ENCODE data around the gene SLC45A1. TPM values are rescaled to one million over a fixed set of nuclear protein-coding genes. Genes with fewer than 3 reads are reported as not detected.

The SLC45A1 gene
- total and polyA plus RNA-seq, 2 of the 4 experiments (the other 2 are of a cell fraction), result 0.72 to 3.9 TPM

- ChIA-PET CTCF (interaction anchor here (1.0 kb wide), 1 partner anchor 9 kb away, joined by 3 read pairs; no protein-coding TSS in a partner anchor), POLR2A (ENCODE audit: unreplicated experiment) (interaction anchor here (0.6 kb wide), 1 partner anchor 9 kb away, joined by 3 read pairs; no protein-coding TSS in a partner anchor)
- ATAC-seq (ENCODE audit: low read depth) (no peak), DNase-seq (no peak)
- no peaks in the 10 kb centered on the region for H3K9me3 ChIP-seq (ENCODE audit: control insufficient read depth, insufficient read depth, low read length)
- no peak overlapping the region for H2AFZ ChIP-seq (replicated peaks; ENCODE audit: low read length, poor library complexity)
- H3K4me1 ChIP-seq (ENCODE audit: control insufficient read depth, insufficient read depth, low read length), result peaks cover 2% of the 10 kb centered on the region; the same call in 1 of the 2 replicates
- H4K91ac ChIP-seq (ENCODE audit: insufficient read depth, low read depth, low read length), result no peak overlapping the region
- H3K56ac ChIP-seq (ENCODE audit: extremely low read depth, insufficient read depth, low read length), result no peak overlapping the region
- no peaks in the 10 kb centered on the region; the same call in 1 of the 2 replicates for H3K9me1 ChIP-seq (ENCODE audit: insufficient read depth, low read length)
- H4K8ac ChIP-seq (ENCODE audit: low read depth in 2 of 2, low read length in 2 of 2), result no peak overlapping the region
- H3K27me3 ChIP-seq (ENCODE audit: control insufficient read depth, insufficient read depth, low read length), result no peaks in the 10 kb centered on the region
- no TSS peak for BruUV-seq (replicated peaks)
- no peak overlapping the region for H3K14ac ChIP-seq (replicated peaks; ENCODE audit: low read depth, low read length)
- no peak overlapping the region for H3K4me2 ChIP-seq (ENCODE audit: low read depth, low read length)
- H3K36me3 ChIP-seq (ENCODE audit: control insufficient read depth, insufficient read depth, low read length), result no peaks in the 10 kb centered on the region
- no peak overlapping the region for H3K23ac ChIP-seq (ENCODE audit: low read depth, low read length)
- no peaks in the 10 kb centered on the region for H4K20me1 ChIP-seq (ENCODE audit: insufficient read depth, low read length)
- H3K4me3 ChIP-seq (ENCODE audit: insufficient read depth, low read depth, low read length), result no peak overlapping the region
- in situ Hi-C loops (cut with MboI; ENCODE audit: low sequenced_read_pairs) (no loop called here), dilution Hi-C loops (cut with HindIII; ENCODE audit: low sequenced_read_pairs, unreplicated experiment) (no loop called here), intact Hi-C loops (cut with micrococcal nuclease) (no loop called here)
- H3K4ac ChIP-seq (ENCODE audit: low read depth, low read length), result no peak overlapping the region
- no peak overlapping the region for H2BK15ac ChIP-seq (ENCODE audit: low read depth, low read length)
- no peak overlapping the region for H4K5ac ChIP-seq (ENCODE audit: low read depth, low read length)
- no peaks in the 10 kb centered on the region for H3K79me1 ChIP-seq (ENCODE audit: low read depth in 1 of 2, low read length in 2 of 2)
- no peak overlapping the region for H2BK120ac ChIP-seq (ENCODE audit: low read depth, low read length)
- no CpG with 5 or more reads among the region's 4 CpGs for WGBS, 2 experiments (ENCODE audit: extremely low coverage in 2 of 2, insufficient read length in 1 of 2)
- no peak overlapping the region for H2BK20ac ChIP-seq (ENCODE audit: low read depth, low read length)
- no peak overlapping the region for H2BK5ac ChIP-seq (ENCODE audit: low read depth, low read length, poor library complexity, severe bottlenecking)
- no peak overlapping the region for H3K27ac ChIP-seq (ENCODE audit: insufficient read depth, low read length)
- H3K9ac ChIP-seq (ENCODE audit: low read depth, low read length), result no peak overlapping the region
- H2AK9ac ChIP-seq (replicated peaks; ENCODE audit: low read depth, low read length, poor library complexity), result no peak overlapping the region
- H3K18ac ChIP-seq (ENCODE audit: low read depth, low read length), result no peak overlapping the region
- no peak overlapping the region; the same call in 1 of the 2 replicates for H2AK5ac ChIP-seq (ENCODE audit: low read depth, low read length)
- TF ChIP-seq RAD21 (IDR thresholded peaks at IDR 0.05; ENCODE audit: low read length), result no peak
- no peak for TF ChIP-seq USF2 (IDR thresholded peaks at IDR 0.05; ENCODE audit: low read depth, low read length)
- TF ChIP-seq MAZ (IDR thresholded peaks at IDR 0.05; ENCODE audit: borderline replicate concordance, low read depth, low read length), result no peak
- TF ChIP-seq NFE2L2 (IDR thresholded peaks at IDR 0.05; ENCODE audit: low read depth, low read length), result no peak
- TF ChIP-seq, protein P1, sequence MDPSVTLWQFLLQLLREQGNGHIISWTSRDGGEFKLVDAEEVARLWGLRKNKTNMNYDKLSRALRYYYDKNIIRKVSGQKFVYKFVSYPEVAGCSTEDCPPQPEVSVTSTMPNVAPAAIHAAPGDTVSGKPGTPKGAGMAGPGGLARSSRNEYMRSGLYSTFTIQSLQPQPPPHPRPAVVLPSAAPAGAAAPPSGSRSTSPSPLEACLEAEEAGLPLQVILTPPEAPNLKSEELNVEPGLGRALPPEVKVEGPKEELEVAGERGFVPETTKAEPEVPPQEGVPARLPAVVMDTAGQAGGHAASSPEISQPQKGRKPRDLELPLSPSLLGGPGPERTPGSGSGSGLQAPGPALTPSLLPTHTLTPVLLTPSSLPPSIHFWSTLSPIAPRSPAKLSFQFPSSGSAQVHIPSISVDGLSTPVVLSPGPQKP (IDR thresholded peaks at IDR 0.05; ENCODE audit: borderline replicate concordance, low read depth, low read length), result no peak
- no peak for TF ChIP-seq CEBPB (IDR thresholded peaks at IDR 0.05; ENCODE audit: low read depth, low read length)
- no peak for TF ChIP-seq MAFK (IDR thresholded peaks at IDR 0.05; ENCODE audit: low read depth, low read length)
- no peak for TF ChIP-seq MXI1 (IDR thresholded peaks at IDR 0.05; ENCODE audit: borderline replicate concordance, low read depth, low read length)
- no peak for TF ChIP-seq RFX5 (IDR thresholded peaks at IDR 0.05; ENCODE audit: low read depth, low read length)
- no peak for TF ChIP-seq BHLHE40 (IDR thresholded peaks at IDR 0.05; ENCODE audit: low read depth, low read length)
- TF ChIP-seq, protein P2, sequence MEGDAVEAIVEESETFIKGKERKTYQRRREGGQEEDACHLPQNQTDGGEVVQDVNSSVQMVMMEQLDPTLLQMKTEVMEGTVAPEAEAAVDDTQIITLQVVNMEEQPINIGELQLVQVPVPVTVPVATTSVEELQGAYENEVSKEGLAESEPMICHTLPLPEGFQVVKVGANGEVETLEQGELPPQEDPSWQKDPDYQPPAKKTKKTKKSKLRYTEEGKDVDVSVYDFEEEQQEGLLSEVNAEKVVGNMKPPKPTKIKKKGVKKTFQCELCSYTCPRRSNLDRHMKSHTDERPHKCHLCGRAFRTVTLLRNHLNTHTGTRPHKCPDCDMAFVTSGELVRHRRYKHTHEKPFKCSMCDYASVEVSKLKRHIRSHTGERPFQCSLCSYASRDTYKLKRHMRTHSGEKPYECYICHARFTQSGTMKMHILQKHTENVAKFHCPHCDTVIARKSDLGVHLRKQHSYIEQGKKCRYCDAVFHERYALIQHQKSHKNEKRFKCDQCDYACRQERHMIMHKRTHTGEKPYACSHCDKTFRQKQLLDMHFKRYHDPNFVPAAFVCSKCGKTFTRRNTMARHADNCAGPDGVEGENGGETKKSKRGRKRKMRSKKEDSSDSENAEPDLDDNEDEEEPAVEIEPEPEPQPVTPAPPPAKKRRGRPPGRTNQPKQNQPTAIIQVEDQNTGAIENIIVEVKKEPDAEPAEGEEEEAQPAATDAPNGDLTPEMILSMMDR (conservative IDR thresholded peaks at IDR 0.05; ENCODE audit: low read depth, low read length), result no peak
- no peak for TF ChIP-seq POLR2A (IDR thresholded peaks at IDR 0.05; ENCODE audit: low read depth, low read length)
- no peak for TF ChIP-seq RCOR1 (IDR thresholded peaks at IDR 0.05; ENCODE audit: insufficient replicate concordance, low read length)
- no peak for TF ChIP-seq SMC3 (IDR thresholded peaks at IDR 0.05; ENCODE audit: low read depth, low read length)
- no peak for TF ChIP-seq FOS (IDR thresholded peaks at IDR 0.05; ENCODE audit: low read depth, low read length)
- no peak for TF ChIP-seq CHD1 (IDR thresholded peaks at IDR 0.05; ENCODE audit: low read depth, low read length)
Observed at GRCh38 chr1:8293641-8294169, 24.2 kb upstream of the SLC45A1 start.

Data from IMR-90 (cell line).